ENCODE results near the gene GRIN2C.

DNA sequence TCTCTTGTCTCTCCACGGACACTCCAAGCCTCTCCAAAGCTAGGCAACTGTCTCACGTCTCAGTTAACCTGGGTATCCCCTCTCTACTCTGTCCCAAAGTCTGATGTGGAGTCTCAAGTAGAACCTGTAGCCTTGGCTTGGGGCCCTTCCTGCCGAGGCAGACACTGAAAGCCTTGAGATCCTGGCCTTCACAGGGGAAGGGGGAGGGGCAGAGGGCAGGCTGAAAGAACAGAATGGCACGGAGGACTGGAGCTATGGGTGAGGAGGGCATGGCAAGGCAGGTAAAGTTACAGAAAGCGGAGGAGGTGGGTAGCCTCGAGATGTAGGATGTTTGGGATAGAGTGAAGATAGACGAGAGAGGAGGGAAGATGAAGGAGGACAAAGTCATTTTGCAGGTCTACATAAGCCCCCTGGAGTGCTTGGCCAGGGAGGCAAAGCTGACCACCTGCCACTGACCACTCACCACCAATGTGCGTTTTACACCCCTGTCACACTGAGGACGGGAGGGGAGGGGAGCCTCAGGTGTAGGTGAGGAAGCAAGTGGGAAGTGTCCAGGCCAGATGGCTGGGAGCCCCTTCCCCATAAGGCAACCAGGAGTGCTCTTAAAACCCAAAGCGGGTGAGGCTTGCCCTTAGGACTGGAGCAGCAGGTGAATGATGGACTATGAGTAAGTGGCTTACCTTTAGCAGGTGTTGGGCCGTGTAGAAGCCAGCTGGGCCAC lies 11.8 kb upstream of the GRIN2C start:
- TF ChIP-seq CTCF (IDR thresholded peaks at IDR 0.05; ENCODE audit: low read depth, low read length) (no peak), EZH2phosphoT487 (IDR thresholded peaks at IDR 0.05; ENCODE audit: low read depth) (no peak)

All from OCI-LY3 (cell line).